Calu3 (cell line): ENCODE data around the gene BST2. TPM values are rescaled to one million over a fixed set of nuclear protein-coding genes. Genes with fewer than 3 reads are reported as not detected.

Experiments used
- BruUV-seq: library from RNA; stranded (reverse); fragments of 400-500 nt; replicated peaks from 2 replicates; lab custom pipeline; 2021; lab: Mats Ljungman, UMichigan
- CTCF ChIA-PET: fragments of 300-600 bp; sonication (Branson Sonifier 250); formaldehyde crosslinking; loops from one replicate; lab custom pipeline; 2022; ENCODE audit warnings: antibody characterized with exemption; lab: Charles Lee
- DNase-seq: peaks from one replicate; pipeline ENCODE4 v3.0.0; 2022
- H3K27ac Mint-ChIP-seq: one replicate; pipeline ENCODE4 v1.8.0; 2022; ENCODE audit warnings: mixed read lengths; ENCODE audit not compliant: unreplicated experiment
- H3K27me3 Mint-ChIP-seq: one replicate; pipeline ENCODE4 v1.8.0; 2022; ENCODE audit warnings: mixed read lengths; ENCODE audit not compliant: unreplicated experiment
- H3K36me3 Mint-ChIP-seq: one replicate; pipeline ENCODE4 v1.8.0; 2022; ENCODE audit warnings: mild to moderate bottlenecking, moderate library complexity, mixed read lengths; ENCODE audit not compliant: insufficient read depth, unreplicated experiment
- H3K4me1 Mint-ChIP-seq: one replicate; pipeline ENCODE4 v1.8.0; 2022; ENCODE audit warnings: mild to moderate bottlenecking, low read depth, mixed read lengths; ENCODE audit not compliant: unreplicated experiment
- H3K4me3 Mint-ChIP-seq: one replicate; pipeline ENCODE4 v1.8.0; 2022; ENCODE audit warnings: mild to moderate bottlenecking, low read depth, moderate library complexity, mixed read lengths; ENCODE audit not compliant: unreplicated experiment
- H3K9me3 Mint-ChIP-seq: one replicate; pipeline ENCODE4 v1.8.0; 2022; ENCODE audit warnings: low read depth, mixed read lengths; ENCODE audit not compliant: unreplicated experiment
- CTCF ChIP-seq: fragments of 200-600 bp; IDR thresholded peaks from one replicate; pipeline ENCODE4 v1.8.0; 2022; ENCODE audit warnings: antibody characterized with exemption; ENCODE audit not compliant: unreplicated experiment
- intact Hi-C: fragments of 100-400 bp; cut with micrococcal nuclease; formaldehyde crosslinking; loops from one replicate; pipeline ENCODE4 v1.10.0; 2022; ENCODE audit not compliant: unreplicated experiment
- total RNA-seq: library from RNA; stranded (reverse); gene quantifications from 2 replicates; pipeline ENCODE4 v1.2.3, GENCODE V29; 2022

Gene BST2
- total RNA-seq, 1 experiment from 2014 or later, result 0.94 TPM

- peak; percentile 21 for TF ChIP-seq CTCF
- H3K4me1 Mint-ChIP-seq, result no peaks in the 10 kb centered on the region
- CTCF ChIA-PET, result interaction anchor here (0.8 kb wide), 2 partner anchors 23 to 36 kb away, joined by 4 read pairs; no protein-coding TSS in a partner anchor
- H3K4me3 Mint-ChIP-seq, result peak within 1 kb of the TSS; percentile 47
- peak; percentile 65 for DNase-seq
- H3K36me3 Mint-ChIP-seq, result no peaks in the 10 kb centered on the region
- no peaks in the 10 kb centered on the region for H3K27me3 Mint-ChIP-seq
- H3K9me3 Mint-ChIP-seq, result no peaks in the 10 kb centered on the region
- intact Hi-C loops, result no loop called here
- H3K27ac Mint-ChIP-seq, result no peak within 1 kb of the TSS
- no TSS peak for BruUV-seq
Measured at GRCh38 chr19:17448131-17448967, 42.9 kb upstream of the BST2 start, which contains the start of gene TMEM221. Gene TMEM221 (minus strand): TSS chr19:17448668. CDS start chr19:17448462, 206 bp downstream.

- CTCF ChIA-PET, result interaction anchor here (0.6 to 0.8 kb wide), 3 partner anchors 10 to 35 kb away, joined by 4 to 5 read pairs (median 4); no protein-coding TSS in a partner anchor
- TF ChIP-seq CTCF, result no peak
- Mint-ChIP-seq H3K9me3 (no peaks in the 10 kb centered on the region), H3K36me3 (no peaks in the 10 kb centered on the region), H3K4me1 (no peaks in the 10 kb centered on the region), H3K27me3 (no peaks in the 10 kb centered on the region), H3K27ac (no peak overlapping the region), H3K4me3 (no peak overlapping the region)
- intact Hi-C loops, result no loop called here
- BruUV-seq, result no TSS peak
- no peak for DNase-seq
Measured at GRCh38 chr19:17447704-17448130, 42.3 kb upstream of the BST2 start.

- DNase-seq, result no peak
- Mint-ChIP-seq H3K27ac (no peak overlapping the region), H3K9me3 (no peaks in the 10 kb centered on the region), H3K4me3 (no peak overlapping the region), H3K4me1 (no peaks in the 10 kb centered on the region), H3K36me3 (no peaks in the 10 kb centered on the region), H3K27me3 (no peaks in the 10 kb centered on the region)
- intact Hi-C loops, result no loop called here
- CTCF ChIA-PET, result no interaction called here
- BruUV-seq, result no TSS peak
- TF ChIP-seq CTCF, result no peak
Measured at GRCh38 chr19:17445526-17446165, 40.2 kb upstream of the BST2 start.

GRCh38 chr19:17441241-17442021 lies 36.0 kb upstream of the BST2 start:
- BruUV-seq, result no TSS peak
- no peaks in the 10 kb centered on the region for H3K9me3 Mint-ChIP-seq
- intact Hi-C loops, result no loop called here
- H3K27ac Mint-ChIP-seq, result no peak overlapping the region
- no peak overlapping the region for H3K4me3 Mint-ChIP-seq
- CTCF ChIA-PET, result interaction anchor here (0.5 to 0.9 kb wide), 6 partner anchors 9 to 554 kb away, joined by 3 to 6 read pairs (median 4); no protein-coding TSS in a partner anchor
- no peaks in the 10 kb centered on the region for H3K36me3 Mint-ChIP-seq
- no peak for TF ChIP-seq CTCF
- DNase-seq, result no peak
- peaks cover 17% of the 10 kb centered on the region for H3K27me3 Mint-ChIP-seq
- no peaks in the 10 kb centered on the region for H3K4me1 Mint-ChIP-seq
